GM12801 (cell line): ENCODE measurements around the gene MYH11.

ENCODE experiments used
- TF ChIP-seq, protein P1 (sequence below): IDR thresholded peaks from one replicate; pipeline ENCODE4 v1.5.1; 2011; ENCODE audit warnings: control low read depth; ENCODE audit not compliant: insufficient read length; ENCODE audit errors: extremely low read depth

Gene MYH11

DNA sequence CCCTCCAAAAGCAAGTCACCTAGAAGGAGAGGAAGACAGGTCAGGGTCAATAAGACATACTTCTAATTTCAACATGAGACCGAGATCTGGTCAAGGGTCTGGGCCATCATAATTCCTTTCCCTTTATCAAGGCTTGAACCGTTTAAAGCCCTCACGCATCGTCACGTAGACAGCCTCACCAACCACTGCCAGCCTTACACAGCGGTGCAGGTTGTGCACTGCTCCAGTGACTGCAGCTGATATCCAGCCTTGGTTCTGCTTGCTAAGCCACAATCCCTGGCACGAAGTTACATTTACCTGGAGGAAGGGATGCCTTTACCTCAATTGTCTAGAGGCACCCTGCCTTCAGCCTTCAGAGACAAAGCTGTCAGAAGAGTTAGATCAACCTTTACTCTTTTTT, 85.1 kb downstream of the MYH11 start:
- TF ChIP-seq, protein P1, sequence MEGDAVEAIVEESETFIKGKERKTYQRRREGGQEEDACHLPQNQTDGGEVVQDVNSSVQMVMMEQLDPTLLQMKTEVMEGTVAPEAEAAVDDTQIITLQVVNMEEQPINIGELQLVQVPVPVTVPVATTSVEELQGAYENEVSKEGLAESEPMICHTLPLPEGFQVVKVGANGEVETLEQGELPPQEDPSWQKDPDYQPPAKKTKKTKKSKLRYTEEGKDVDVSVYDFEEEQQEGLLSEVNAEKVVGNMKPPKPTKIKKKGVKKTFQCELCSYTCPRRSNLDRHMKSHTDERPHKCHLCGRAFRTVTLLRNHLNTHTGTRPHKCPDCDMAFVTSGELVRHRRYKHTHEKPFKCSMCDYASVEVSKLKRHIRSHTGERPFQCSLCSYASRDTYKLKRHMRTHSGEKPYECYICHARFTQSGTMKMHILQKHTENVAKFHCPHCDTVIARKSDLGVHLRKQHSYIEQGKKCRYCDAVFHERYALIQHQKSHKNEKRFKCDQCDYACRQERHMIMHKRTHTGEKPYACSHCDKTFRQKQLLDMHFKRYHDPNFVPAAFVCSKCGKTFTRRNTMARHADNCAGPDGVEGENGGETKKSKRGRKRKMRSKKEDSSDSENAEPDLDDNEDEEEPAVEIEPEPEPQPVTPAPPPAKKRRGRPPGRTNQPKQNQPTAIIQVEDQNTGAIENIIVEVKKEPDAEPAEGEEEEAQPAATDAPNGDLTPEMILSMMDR: no peak

DNA sequence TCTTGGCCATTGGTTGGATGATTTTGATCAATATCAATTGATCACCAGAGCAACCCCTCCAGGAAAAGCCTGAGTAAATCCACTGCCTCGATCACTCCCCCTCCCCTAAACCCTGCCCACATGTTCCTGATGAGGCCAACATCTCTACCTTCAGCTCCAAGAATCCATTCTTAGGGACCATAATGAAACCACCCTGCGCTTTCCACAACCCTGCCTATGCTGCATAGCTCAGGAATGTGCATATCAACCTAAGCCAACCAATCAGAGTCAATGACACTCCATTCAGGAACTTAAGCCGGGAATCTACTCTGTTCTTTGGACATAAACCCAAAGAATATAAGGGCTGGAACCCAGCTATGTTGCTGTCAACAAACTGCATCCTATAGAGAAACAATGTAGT, 86.3 kb downstream of the MYH11 start:
- TF ChIP-seq, protein P1: no peak

DNA sequence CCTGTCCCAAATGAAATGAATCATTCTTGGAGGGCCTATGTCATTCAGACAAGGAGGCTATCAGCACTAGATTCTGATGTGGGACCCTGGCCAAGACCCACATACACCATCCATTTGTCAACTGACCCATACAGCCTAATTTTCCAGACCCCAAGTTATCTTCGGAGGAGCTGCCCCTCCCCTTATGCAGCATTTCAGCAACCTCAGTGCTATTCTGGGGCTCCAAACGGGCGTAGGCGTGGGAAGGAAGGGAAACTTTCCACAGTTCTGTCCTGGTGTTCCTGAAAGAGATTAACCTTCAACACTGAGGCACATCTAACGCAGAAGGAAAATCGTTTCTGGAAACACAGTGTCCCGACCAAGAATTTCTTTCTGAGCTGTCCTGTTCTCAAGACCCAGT, 86.7 kb downstream of the MYH11 start:
- TF ChIP-seq, protein P1: no peak

DNA sequence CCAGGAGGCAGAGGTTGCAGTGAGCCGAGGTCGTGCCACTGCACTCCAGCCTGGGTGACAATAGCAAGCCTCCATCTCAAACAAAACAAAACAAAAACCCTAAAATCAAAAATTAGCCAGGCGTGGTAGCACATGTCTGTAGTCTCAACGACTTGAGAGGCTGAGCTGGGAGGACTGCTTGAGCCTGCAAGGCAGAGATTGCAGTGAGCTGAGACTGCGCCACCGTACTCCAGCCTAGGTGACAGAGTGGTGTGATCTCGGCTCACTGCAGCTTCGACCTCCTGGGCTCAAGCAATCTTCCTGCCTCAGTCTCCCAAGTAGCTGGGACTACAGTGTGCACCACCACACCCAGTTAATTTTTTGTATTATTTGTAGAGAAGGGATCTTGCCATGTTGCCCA, 87.6 kb downstream of the MYH11 start:
- TF ChIP-seq, protein P1: no peak

DNA sequence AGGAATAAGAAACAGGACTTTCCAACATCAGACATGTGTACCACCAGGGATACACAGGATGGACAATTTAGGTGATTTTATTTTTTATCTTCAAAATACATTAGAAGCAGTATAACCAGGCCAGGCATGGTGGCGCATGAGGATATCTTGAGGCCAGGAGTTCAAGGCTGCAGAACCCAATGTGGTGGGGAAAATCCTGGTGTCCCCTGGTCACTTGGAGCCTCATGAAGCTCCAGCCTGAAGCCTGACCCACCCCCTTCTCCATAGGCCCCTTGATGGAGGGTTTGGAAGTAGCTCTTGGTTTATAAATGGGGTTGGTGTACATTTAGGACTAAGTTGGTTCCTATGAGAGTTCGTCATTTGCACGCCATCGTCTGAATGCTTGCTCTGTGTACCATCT, 88.6 kb downstream of the MYH11 start:
- TF ChIP-seq, protein P1: no peak

DNA sequence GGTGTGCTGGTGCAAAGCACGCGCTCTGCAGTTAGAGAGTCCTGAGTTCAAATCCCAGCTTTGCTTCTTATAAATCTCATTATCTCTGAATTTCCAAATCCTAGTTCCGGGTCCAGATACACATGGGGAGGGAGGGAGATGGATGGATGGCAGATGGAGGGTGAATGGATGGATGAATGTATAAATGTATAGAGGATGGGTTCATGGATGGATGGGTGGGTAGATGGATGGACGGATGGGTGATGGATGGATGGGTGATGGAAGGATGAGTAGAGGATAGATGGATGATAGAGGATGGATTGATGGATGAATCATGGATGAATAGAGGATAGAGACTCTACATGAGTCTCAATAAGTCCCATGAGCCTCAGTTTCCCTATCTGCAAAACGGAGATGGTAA, 89.9 kb downstream of the MYH11 start:
- TF ChIP-seq, protein P1: no peak

DNA sequence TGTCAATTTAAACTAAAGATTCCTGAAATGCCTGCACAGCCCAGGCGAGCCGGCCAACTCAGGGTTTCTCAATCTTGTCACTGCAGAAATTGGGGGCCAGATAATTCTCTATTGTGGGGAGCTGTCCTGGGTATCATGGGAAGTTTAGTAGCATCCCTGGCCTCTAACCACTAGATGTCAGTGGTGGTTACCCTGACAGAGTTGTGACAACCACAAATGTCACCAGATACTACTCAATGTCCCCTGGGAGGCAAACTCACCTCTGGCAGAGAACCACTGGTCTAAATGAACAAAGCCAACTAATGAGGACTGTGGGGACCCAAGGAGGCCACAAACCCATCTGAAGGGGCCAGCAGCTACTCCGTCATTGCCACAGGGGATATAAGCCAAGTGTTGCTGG, 90.9 kb downstream of the MYH11 start:
- TF ChIP-seq, protein P1: peak; percentile 34

DNA sequence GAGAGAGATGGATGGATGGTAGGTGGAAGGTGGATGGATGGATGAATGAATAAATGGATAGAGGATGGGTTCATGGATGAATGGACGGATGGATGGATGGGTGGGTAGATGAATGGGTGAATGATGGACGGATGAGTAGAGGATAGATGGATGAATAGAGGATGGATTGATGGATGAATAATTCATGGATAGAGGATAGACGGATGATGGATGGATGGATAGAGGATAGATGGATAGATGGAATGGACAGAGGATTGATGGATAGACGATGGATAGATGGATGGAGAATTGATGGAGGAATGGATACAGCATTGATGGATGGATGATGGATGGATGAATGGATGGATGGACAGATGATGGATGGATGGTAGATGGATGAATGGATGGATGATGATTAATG, 91.7 kb downstream of the MYH11 start:
- TF ChIP-seq, protein P1: no peak
